LNCAP (cell line): ENCODE data around the gene NUPR1.

ENCODE experiments used
- CTCF ChIP-seq: fragments of 450-650 bp; IDR thresholded peaks from 2 replicates; pipeline ENCODE4 v1.5.1; 2017; ENCODE audit warnings: mild to moderate bottlenecking

Gene NUPR1

GRCh38 chr16:28561557-28562187, 22.9 kb upstream of the NUPR1 start:
- TF ChIP-seq CTCF = no peak

- no peak for TF ChIP-seq CTCF
These were observed 19.7 kb upstream of the NUPR1 start for GRCh38 chr16:28558456-28558855.

- TF ChIP-seq CTCF = no peak
These were observed 18.1 kb upstream of the NUPR1 start for GRCh38 chr16:28556914-28557320.

- no peak for TF ChIP-seq CTCF
These were observed 16.8 kb upstream of the NUPR1 start for GRCh38 chr16:28555561-28555960.

- no peak for TF ChIP-seq CTCF
These were observed 16.1 kb upstream of the NUPR1 start for GRCh38 chr16:28554634-28555423.

- 0 out of 2 replicates have a peak, but pooled peaks have one; percentile 29 for TF ChIP-seq CTCF
These were observed 15.2 kb upstream of the NUPR1 start, which contains the start of gene SGF29 for GRCh38 chr16:28553776-28554633. SGF29 (plus strand) TSS chr16:28553920; CDS start chr16:28581070, 27,150 bp downstream.

GRCh38 chr16:28549301-28549899, 10.6 kb upstream of the NUPR1 start:
- peak; percentile 78 for TF ChIP-seq CTCF
